RWPE2 (cell line): ENCODE data around the gene DIP2C.

Experiments
- ATAC-seq: fragments of 200-7000 bp; cut with Tn5 transposase; 3 replicates; pipeline ENCODE4 v1.9.1; 2021; ENCODE audit warnings: low read depth
- DNase-seq: peaks from one replicate; pipeline ENCODE4 v3.0.0-alpha.2; 2020; ENCODE audit warnings: low spot score
- H3K27ac ChIP-seq: fragments of 450-650 bp; 2 replicates; pipeline ENCODE4 v1.5.1; 2017; ENCODE audit warnings: mild to moderate bottlenecking; ENCODE audit not compliant: poor library complexity, severe bottlenecking
- H3K27me3 ChIP-seq: fragments of 250-450 bp; sonication (Bioruptor Pico); 2 replicates; pipeline ENCODE4 v1.5.1; 2021; ENCODE audit warnings: mild to moderate bottlenecking, moderate library complexity; ENCODE audit not compliant: insufficient read depth, poor library complexity, severe bottlenecking
- H3K36me3 ChIP-seq: fragments of 250-450 bp; sonication (Bioruptor Pico); 2 replicates; pipeline ENCODE4 v1.5.1; 2020; ENCODE audit warnings: low read depth, mild to moderate bottlenecking, moderate library complexity
- H3K4me1 ChIP-seq: fragments of 250-450 bp; sonication (Bioruptor Pico); 2 replicates; pipeline ENCODE4 v1.5.1; 2021; ENCODE audit warnings: mild to moderate bottlenecking, moderate library complexity; ENCODE audit not compliant: insufficient read depth, poor library complexity, severe bottlenecking
- H3K4me3 ChIP-seq: fragments of 250-450 bp; sonication (Bioruptor Pico); 2 replicates; pipeline ENCODE4 v1.5.1; 2021; ENCODE audit warnings: mild to moderate bottlenecking, moderate library complexity; ENCODE audit not compliant: severe bottlenecking
- H3K9me3 ChIP-seq: fragments of 250-450 bp; sonication (Bioruptor Pico); 2 replicates; pipeline ENCODE4 v1.5.1; 2021; ENCODE audit warnings: mild to moderate bottlenecking, moderate library complexity; ENCODE audit not compliant: severe bottlenecking
- TF ChIP-seq, protein P1 (sequence below): fragments of 450-650 bp; IDR thresholded peaks from one replicate; pipeline ENCODE4 v1.5.1; 2017; ENCODE audit warnings: mild to moderate bottlenecking, moderate library complexity; ENCODE audit not compliant: poor library complexity, severe bottlenecking

The DIP2C gene

DNA sequence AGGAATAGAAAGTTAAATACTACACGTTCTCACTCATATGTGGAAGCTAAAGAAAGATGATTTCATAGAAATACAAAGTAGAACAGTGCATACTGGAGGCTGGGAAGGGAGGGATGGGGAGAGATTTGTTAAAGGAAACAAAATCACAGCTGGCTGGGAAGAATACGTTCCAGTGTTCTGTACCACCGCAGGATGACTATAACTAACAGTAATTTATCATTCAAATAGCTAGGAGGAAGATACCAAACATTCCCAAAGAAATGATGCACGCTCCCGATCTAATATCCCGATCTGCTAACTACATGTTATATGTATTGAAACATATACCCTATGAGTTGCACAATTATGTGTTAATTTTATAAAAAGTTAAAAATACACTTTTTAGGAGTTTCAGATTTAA, 391.9 kb downstream of the DIP2C start:
- peak overlapping the region; percentile 23 for H3K27ac ChIP-seq
- H3K36me3 ChIP-seq, result no peaks in the 10 kb centered on the region
- TF ChIP-seq, protein P1, sequence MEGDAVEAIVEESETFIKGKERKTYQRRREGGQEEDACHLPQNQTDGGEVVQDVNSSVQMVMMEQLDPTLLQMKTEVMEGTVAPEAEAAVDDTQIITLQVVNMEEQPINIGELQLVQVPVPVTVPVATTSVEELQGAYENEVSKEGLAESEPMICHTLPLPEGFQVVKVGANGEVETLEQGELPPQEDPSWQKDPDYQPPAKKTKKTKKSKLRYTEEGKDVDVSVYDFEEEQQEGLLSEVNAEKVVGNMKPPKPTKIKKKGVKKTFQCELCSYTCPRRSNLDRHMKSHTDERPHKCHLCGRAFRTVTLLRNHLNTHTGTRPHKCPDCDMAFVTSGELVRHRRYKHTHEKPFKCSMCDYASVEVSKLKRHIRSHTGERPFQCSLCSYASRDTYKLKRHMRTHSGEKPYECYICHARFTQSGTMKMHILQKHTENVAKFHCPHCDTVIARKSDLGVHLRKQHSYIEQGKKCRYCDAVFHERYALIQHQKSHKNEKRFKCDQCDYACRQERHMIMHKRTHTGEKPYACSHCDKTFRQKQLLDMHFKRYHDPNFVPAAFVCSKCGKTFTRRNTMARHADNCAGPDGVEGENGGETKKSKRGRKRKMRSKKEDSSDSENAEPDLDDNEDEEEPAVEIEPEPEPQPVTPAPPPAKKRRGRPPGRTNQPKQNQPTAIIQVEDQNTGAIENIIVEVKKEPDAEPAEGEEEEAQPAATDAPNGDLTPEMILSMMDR, result no peak
- ATAC-seq (no peak), DNase-seq (no peak)
- H3K9me3 ChIP-seq, result no peaks in the 10 kb centered on the region
- no peaks in the 10 kb centered on the region for H3K27me3 ChIP-seq
- peaks cover 9% of the 10 kb centered on the region for H3K4me1 ChIP-seq
- H3K4me3 ChIP-seq, result no peak overlapping the region

DNA sequence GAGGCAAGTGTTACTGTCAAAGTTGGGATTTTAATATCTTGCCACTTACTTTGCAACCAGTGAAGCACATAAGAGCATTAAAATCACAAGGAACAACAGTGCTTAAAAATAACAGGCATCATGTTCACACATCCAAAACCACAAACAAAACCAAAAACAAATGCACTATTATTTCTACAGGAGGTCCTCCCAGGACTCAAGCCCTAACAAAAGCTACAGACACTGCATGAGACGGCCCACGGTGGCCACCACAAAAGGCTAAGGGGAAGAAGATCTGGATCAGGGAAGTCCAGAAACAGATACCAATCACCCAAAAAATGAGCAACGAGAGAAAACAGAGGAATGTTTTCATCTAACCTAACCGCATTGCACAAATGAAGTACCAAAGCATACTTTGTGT, 395.8 kb downstream of the DIP2C start:
- ATAC-seq (no peak), DNase-seq (no peak)
- Histone ChIP-seq H3K9me3 (no peaks in the 10 kb centered on the region), H3K4me1 (peaks cover 9% of the 10 kb centered on the region), H3K27ac (no peak overlapping the region), H3K36me3 (no peaks in the 10 kb centered on the region), H3K4me3 (no peak overlapping the region), H3K27me3 (no peaks in the 10 kb centered on the region)
- TF ChIP-seq, protein P1, result no peak

DNA sequence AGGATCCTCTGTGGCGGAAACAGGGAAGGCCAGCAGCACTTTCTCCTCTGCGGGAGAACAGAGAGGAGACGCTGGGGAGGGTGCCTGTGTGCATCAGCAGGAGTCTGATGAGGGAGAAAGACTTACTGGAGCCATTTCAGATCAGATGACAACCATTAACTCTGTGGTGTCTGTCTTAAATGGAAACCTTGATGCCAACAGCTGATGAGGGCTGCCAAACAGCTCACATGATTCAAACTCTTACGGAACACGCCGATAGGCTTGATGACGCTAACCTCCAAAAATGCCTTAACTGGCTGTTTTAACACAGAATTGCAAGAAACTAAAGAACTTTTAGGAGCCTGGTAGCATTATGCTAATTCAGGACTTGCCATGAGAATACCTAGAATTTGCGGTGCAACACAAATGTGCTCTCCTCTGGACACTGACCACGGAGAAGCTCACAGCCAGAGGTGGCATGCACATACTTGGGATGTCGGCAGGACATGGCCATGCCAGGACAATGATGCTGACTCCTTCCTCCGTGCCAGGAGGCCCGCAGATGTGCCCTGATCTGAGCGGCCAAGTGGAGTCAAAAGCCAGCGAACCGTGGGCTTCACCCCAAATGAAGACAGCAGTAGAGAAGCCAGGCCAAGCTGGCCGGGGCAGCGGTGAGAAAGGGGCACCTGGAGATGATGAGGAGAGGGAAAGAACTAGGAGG, 399.3 kb downstream of the DIP2C start:
- DNase-seq (no peak), ATAC-seq (no peak)
- H3K27ac ChIP-seq, result no peak overlapping the region
- no peaks in the 10 kb centered on the region for H3K27me3 ChIP-seq
- H3K36me3 ChIP-seq, result no peaks in the 10 kb centered on the region
- TF ChIP-seq, protein P1, result no peak
- no peak overlapping the region for H3K4me3 ChIP-seq
- H3K9me3 ChIP-seq, result no peaks in the 10 kb centered on the region
- no peaks in the 10 kb centered on the region for H3K4me1 ChIP-seq

DNA sequence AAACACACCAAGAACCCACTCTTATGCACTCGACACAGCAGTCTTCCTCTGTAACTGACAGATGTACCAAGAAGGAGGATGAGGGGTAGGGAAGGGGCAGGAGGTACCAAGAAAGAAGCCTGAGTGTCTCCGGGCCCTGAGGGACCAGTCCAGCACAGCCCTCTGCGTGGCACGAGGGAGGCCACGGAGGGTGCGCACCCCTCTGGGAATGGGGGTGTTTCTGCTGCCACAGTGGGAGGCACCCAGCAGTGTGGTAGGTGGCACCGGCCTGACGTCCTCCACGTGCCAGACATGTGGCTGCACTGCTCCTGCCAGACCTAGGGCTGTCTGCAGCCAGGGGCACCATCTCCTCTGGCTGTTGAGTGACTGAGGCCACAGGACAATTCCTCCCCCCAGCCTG, 399.9 kb downstream of the DIP2C start:
- Histone ChIP-seq H3K27ac (no peak overlapping the region), H3K36me3 (no peaks in the 10 kb centered on the region), H3K4me1 (no peaks in the 10 kb centered on the region), H3K9me3 (no peaks in the 10 kb centered on the region), H3K27me3 (no peaks in the 10 kb centered on the region), H3K4me3 (no peak overlapping the region)
- DNase-seq (no peak), ATAC-seq (no peak)
- TF ChIP-seq, protein P1, result no peak

DNA sequence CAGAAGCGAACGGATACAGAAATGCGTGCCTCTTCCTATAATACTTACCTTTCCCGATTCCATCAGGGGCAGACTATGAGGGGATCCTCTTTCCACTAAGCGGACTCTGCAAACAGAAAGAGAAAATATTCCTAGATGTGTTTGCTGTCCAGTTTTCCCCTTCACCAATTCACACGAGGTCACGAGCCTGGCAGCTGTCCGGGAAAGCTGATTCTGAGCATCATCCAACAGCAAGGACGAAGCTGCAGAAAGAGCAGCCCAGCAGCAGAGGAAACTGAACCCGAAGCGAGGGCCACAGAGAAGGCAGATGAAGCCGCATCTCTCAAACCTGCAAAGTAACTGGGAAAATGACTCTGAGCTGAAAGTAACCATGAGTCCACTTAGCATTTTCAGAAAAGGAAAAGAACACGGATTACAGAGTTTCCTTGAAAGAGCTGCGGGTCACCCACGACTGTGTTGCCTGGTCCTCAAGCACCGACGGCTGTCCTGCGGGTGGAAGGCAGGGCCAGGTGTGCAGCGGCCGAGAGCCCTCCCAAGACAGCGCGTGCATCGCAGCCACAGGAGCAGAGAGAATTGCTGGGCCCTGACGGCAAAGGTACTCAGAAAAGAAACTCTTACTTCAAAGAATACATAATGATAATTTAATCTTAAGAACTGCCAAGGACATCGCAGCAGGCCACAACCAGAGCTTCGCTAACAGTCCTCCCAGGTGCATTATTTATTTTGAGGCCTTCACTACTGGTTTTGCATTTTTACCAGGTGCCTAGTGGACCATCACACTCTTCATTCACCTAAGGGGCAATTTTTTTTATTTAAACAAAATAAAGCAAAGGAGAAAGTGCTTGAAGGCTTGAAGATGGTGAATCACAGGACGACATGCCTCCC, 400.9 kb downstream of the DIP2C start:
- H3K27me3 ChIP-seq, result no peaks in the 10 kb centered on the region
- DNase-seq (no peak), ATAC-seq (no peak)
- no peaks in the 10 kb centered on the region for H3K9me3 ChIP-seq
- TF ChIP-seq, protein P1, result no peak
- no peak overlapping the region for H3K27ac ChIP-seq
- no peaks in the 10 kb centered on the region for H3K4me1 ChIP-seq
- H3K36me3 ChIP-seq, result no peaks in the 10 kb centered on the region
- no peak overlapping the region for H3K4me3 ChIP-seq
